GM19043 (cell line): ENCODE results near the gene ZBTB8B.
"Not testable (repeated sequence)": the region's sequence is repeated elsewhere in the genome, so short reads cannot be mapped to it uniquely, and the experiment has no call there.

Experiments
- ATAC-seq: cut with Tn5 transposase; IDR thresholded peaks from one replicate; pipeline ENCODE4 v1.9.1; 2021; ENCODE audit warnings: low read depth; ENCODE audit not compliant: unreplicated experiment

The ZBTB8B gene

DNA sequence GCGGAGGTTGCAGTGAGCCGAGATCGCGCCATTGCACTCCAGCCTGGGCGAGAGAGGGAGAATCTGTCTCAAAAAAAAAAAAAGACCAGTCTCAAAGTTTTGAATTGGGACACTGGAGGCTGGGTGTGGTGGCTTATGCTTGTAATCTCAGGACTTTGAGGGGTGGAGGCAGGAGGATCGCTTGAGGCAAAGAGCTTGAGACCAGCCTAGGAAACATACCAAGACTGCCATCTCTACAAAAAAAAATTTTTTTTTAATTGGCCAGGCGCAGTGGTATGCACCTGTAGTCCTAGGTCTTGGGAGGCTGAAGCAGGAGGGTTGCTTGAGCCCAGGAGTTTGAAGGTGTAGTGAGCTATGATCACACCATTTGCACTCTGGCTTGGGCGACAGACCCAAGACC, 3.9 kb downstream of the ZBTB8B start:
- no peak for ATAC-seq

DNA sequence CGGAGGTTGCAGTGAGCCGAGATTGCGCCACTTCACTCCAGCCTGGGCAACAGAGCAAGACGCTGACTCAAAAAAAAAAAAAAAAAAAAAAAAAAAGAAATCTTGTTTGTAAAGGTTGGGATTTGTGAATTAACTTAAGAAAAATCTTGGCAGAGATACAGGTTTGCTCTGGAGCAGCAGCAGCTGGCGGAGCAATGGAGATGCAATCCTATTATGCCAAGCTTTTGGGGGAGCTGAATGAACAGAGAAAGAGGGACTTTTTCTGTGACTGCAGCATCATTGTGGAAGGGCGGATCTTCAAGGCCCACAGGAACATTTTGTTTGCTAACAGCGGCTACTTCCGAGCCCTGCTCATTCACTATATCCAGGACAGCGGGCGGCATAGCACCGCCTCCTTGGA, 5.6 kb downstream of the ZBTB8B start:
- ATAC-seq, result no peak

DNA sequence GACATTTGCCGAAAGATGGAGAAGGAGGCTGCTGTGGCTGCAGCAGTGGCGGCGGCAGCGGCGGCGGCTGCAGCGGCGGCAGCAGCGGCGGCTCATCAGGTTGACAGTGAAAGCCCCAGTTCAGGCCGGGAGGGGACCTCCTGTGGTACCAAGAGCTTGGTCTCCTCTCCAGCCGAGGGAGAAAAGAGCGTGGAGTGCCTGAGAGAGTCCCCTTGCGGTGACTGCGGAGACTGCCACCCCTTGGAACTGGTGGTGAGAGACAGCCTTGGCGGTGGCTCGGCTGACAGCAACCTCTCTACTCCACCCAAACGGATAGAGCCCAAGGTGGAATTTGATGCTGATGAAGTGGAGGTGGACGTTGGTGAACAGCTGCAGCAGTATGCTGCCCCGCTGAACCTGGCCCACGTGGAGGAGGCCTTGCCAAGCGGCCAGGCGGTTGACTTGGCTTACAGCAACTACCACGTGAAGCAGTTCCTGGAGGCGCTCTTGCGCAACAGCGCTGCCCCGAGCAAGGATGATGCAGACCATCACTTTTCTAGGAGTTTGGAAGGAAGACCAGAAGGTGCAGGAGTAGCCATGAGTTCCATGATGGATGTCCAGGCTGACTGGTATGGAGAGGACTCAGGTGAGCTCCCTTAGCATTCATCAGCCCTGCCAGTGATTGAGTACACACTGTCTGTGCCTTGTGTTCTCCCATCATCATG, 6.3 kb downstream of the ZBTB8B start:
- no peak for ATAC-seq

DNA sequence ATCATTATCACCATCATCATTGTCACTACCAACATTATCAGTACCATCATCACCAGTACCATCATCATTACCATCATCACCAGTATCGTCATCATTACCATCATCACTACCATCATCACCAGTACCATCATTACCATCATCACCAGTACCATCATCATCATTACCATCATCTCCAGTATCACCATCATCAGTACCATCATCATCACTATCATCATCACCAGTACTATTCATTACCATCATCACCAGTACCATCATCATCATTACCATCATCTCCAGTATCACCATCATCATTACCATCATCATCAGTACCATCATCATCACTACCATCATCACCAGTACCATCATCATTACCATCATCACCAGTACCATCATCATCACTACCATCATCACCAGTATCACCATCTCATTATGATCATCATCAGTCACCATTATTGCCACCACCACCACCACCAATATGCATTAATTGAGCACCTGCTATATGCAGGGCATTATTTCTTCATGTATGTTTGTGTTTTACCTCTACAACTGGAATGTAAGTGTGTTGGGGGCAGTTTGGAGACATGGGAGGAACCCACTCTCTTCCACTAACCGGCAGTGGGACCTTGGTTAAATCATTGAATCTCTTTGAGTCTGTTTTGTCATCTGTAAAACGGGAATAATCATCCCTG, 7.0 kb downstream of the ZBTB8B start:
- ATAC-seq, result no peak

DNA sequence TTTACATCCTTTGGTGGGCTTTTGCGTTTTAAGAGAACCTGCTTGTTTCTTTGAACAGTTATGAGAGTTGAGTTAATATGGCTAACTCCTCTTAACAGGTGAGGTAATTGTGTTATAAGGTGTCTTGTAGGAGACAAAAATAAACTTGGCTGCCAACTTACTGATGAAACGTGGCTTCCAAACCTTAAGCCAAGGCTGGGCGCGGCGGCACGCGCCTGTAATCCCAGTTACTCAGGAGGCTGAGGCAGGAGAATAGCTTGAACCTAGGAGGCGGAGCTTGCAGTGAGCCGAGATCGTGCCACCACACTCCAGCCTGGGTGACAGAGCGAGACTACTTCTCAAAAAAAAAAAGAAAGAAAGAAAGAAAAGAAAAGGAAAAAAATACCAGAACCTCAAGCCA, 8.1 kb downstream of the ZBTB8B start:
- ATAC-seq, result not testable (repeated sequence)

DNA sequence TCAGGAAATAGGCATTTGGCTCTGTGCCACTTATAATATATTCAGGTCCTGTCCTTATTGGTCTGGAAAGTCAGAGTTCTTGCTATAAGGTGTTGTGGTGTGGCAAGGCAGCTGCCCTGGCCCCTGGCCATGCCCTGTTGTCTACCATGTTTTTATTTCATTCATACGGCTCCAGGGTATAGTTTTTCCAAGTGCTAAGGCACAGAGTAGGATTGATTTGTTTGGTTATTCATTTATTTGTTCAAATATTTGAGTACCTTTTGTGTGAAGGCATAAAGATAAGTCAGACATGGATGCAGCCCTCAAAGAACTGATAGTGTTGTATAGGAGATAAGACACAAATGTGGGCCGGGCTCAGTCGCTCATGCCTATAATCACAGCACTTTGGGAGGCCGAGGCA, 10.1 kb downstream of the ZBTB8B start:
- ATAC-seq, result no peak

DNA sequence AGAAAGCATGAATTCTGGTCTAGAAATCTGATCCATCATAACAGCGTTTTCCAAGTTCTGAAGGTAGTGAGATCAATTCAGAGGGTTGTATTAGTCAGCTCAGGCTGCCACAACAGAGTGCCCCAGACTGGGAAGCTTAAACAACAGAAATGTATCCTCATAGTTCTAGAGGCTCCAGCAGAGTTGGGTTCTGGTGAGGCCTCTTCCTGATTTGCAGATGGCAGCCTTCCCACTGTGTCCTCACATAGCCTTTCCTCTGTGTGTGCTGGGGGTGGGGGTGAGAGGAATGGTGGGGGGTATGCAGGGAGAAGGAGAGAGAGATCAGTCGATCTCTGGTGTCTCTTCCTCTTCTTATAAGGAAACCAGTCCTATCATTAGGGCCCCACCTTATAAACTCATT, 15.1 kb downstream of the ZBTB8B start:
- no peak for ATAC-seq

DNA sequence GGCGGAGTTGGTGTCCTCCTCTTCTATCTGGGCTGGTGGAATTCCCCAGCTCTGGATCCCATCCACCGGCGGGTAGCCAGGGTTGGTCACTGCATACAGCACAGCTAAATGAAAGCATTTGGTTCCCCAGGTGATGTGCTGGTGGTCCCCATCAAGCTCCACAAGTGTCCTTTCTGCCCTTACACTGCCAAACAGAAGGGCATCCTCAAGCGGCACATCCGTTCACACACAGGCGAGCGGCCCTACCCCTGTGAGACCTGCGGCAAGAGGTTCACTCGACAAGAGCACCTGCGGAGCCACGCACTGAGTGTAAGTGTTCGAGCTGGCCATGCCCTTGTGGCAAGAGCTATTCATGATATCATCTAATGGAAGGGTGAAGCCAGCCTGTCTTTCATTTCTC, 15.9 kb downstream of the ZBTB8B start:
- ATAC-seq, result no peak

DNA sequence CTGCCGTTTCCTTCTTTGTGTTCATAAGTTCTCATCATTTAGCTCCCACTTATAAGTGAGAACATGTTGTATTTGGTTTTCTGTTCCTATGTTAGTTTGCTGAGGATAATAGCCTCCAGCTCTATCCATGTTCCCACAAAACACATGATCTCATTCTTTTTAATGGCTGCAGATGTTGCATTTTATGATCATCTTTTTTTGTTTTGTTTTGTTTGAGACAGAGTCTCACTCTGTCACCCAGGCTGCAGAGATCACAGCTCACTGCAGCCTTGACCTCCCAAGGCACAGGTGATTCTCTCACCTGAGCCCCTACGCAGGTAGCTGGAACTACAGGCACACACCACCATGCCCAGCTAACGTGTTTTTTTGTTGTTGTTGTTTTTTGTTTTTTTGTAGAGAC, 16.9 kb downstream of the ZBTB8B start:
- ATAC-seq, result not testable (repeated sequence)

DNA sequence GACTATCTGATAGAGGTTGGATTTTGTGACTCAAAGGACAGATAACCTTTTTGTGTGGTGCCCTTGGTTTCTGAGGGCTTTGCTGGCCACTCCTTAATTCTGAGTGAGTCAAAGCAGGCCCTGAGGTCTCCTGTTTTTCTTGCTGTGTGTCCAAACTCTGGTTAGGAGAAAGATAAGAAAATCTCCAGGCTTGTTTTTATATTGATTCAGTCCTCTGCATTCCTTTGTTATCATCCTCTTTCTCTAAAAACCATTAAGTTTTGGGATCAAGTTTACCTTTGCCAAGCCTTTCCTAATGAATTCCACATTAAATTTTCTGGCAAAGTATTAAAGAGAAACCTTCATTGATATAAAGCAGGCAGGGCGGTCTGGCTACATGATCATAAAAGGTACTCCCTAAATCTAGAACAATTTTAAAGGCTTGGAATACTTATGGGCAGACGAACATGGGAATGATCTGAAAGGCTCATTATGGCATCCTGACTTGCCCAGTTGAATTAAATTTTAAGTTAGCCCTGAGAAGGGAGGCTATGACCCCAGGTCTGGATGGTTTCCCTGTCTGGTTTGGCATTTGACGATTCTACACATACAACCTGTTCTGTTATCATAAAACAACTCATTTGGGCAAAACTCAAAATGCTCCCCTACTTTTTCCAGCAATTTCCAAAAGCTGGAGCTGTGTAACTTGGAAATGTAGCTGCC, 20.8 kb downstream of the ZBTB8B start:
- ATAC-seq, result no peak

DNA sequence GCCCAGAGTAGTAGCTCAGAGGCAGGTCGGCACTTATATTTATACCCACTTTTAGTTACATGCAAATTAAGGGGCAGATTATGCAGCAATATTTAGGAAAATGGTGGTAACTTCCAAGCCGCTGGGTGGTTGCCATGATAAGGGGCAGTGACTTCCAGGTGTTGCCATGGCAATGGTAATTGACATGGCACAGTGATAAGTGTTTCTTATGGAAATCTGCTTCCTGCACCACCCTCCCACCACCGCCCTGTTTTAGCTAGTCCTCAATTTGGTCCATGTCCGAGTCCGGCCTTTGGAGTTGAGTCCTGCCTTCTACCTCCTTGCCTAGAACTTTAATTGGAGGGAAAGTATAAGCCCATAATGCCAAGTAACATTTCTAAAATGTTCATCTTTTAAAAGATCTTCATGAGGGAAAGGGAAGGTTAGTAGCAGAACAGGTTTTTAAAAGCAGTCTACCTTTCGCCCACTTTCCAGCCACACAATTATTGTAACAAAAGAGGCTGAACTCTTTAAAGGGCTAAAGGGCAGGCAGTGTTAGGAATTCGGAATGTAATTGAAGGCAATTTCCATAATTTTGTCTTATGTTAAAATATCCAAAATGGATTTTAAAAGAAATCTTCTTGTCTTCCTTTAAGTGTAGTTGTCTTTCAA, 21.7 kb downstream of the ZBTB8B start:
- no peak for ATAC-seq

DNA sequence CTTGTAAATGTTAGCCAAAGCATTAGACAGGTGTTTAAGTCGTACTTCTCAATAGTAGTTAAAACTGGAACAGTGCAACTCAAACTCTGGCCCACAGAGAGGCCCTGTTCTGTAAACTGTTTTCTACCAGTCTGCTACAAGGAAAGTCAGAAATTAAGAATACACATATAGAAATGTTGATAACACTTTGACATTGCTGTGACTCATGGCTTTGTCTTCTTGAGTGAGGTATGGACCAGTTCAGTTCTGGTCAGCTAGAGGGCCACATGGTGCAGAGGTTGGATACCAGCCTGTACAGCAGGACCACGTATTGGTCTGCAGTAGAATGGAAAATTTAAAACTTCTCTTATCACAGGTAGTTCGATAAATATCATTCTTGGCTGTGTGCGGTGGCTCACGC, 22.3 kb downstream of the ZBTB8B start:
- ATAC-seq, result no peak

DNA sequence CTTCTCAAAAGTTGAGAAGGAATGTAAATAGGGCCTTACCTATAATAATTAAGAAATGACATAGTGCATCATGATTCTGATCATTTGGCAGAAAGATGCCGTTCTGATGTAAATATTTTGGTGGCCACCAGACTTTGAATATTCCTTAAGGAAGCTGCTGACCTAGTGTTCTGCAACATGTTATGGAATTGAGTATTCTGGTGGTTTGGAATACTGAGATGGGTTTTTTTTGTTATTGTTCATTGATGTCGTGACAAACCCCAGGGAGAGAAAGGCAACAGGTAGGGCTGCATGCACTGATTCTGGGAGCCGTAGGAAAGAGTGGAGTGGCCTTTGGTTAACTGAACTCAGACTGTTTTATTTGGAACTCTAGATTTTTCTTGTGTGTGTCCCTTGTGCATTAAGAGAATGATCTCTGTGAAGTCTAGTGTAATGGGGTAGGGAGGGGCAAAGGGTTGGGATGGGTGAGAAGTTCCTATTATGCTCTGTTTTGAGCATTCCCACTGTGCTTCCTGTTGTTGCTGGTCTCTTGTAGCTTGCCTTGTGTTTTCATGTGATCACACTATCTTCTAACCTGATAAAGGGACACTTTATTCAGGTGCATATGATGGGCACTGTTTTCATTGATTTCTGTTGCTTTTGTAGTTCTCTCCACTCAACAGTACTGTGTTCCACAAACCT, 25.0 kb downstream of the ZBTB8B start:
- ATAC-seq, result no peak

DNA sequence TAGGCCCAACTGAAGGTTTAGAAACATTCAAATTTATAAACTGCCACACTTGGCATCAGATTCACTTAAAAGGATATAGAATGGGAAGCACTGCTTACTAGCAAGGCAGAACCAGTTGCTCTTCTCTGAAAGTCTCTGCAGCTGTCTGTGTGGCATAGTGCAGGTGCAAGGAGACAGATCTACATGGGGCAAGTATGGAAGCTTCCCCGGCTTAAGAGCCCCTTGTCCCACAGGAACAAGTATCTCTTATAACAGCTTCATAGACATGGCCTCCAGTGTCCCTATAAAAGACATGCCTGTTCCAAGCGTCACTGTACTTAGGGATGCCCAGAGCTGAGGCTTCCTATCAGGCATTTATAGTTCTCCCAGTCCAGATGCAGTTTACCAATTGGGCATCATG, 26.5 kb downstream of the ZBTB8B start:
- ATAC-seq, result no peak

DNA sequence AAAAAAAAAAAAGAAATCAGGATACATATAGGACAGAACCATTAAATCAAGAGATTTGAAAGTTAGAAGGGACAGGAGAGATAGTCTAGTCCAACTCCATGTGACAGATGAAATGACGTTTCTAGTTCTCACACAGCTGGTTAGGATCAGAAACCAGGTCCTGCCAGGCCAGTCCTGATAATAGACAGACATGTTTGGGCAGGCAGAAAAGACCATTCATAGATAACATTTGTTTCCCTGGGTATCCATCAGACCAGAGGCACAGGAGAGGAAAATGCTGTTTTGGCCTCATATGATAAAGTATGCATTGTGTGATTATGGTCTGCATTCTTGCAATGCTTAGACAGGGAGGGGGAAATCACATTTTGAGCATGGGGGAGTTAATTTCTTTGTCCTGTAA, 29.3 kb downstream of the ZBTB8B start:
- ATAC-seq, result no peak

DNA sequence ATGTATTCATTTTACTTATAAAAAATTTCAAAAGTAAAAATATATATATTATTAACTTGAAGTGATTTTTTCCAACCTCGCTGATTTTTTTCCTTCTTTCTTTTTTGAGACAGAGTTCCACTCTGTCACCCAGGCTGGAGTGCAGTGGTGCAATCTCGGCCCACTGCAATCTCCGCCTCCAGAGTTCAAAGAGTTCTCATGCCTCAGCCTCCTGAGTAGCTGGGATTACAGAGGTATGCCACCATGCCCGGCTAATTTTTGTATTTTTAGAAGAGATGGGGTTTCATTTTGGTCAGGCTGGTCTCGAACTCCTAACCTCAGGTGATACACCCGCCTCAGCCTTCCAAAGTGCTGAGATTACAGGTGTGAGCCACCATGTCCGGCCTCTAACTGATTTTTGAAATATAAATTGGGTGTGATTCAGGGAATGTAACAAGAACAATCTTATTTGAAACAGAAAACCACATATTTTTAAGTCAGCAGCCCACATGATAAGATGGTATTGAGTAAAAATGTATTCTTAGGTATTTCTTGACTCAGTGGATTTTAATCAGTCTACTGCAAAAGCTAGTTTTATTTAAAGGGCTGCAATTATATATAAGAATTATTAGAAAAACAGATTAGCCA, 30.0 kb downstream of the ZBTB8B start:
- ATAC-seq, result no peak

DNA sequence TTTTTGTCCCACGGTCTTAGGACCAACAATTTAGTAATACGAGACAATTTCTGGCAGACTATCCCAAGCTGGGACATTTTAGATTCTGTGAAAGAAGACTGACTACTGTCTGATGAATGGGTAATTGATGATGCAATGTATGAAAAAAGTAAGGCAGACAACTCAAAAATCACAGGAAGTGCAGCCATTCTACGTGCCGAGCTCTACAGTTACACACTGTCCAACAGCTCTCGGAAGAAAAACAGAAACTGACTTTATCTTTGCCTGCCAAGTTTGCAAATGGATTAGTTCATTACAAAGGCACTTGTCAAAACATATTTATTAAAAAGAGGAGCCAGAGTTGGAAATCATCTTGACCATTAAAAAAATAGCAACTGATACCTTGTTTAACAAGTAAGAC, 31.3 kb downstream of the ZBTB8B start:
- no peak for ATAC-seq

DNA sequence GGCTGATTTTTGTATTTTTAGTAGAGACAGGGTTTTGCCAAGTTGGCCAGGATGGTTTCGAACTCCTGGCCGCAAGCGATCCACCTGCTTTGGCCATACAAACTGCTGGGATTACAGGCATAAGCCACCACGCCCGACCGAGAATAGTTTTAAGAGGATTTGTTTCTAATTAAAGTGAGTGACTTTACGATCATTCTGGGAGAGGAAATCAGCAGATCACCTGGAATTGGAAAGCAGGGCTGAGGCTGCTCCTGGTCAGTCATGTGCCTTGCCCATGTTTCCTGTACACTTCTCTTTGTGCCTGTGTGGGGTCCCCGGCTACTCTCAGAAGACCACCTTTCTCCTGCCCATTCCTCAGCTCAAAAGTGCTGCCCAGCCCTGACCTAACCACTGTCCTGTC, 33.9 kb downstream of the ZBTB8B start:
- ATAC-seq, result no peak

DNA sequence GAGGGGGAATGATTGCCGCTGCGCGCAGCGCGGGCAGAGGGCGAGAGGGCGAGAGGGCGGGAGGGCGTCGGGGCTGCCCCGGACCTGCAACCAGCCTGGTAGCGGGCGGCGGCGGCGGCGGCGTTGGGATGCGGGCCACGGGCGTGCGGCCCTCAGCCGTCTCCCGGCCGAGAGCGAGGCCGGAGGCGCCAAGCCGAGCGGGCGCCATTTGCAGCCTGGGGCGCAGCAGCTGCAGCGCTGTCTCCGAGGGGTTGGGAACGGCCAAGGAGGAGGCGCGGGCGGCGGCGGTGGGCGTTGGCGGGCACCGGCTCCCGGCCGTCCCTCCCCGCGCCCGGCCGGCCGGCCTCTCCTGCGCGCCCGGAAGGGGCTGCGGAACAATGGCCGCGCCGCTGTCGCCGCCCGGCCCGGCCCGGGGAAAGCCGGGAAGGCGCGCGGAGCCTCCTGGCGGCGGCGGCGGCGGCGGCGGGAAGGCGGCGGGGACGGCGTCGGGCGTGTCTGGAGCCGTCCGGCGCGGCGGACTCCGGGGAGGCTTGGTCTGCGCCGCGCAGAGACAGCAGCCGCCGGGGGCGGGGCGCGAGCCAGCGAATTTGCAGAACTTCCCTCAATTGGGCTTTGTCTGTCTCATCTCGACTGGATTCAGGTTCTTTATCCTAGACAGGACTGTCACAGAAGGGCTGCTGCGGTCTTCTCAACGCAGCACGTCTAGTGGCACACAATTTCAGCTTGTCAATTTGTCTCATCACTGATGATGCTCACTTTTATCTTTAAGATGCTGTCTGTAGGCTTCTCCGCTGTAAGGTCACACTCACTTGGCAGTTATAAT, 35.7 kb downstream of the ZBTB8B start:
- ATAC-seq, result no peak

DNA sequence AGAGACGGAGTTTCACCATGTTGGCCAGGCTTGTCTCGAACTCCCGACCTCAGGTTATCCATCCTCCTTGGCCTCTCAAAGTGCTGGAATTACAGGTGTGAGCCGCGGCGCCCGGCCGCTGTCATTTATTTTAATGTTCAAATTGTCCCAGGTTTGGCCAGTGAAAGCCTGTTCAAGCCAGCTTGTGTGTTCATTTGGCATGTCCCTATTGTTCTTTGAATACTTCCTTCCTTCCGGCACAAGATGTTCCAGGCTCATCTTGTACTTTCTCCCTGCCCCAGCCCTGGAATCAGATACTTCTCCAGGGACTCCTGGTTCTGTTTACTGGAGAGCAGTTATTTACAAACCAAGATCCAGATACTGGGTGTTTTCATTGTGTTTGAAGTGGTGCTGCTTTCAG, 37.0 kb downstream of the ZBTB8B start:
- no peak for ATAC-seq
